Measurements from ENCODE around the gene MBP. TPM values are rescaled to one million over a fixed set of nuclear protein-coding genes. Genes with fewer than 3 reads are reported as not detected.

The MBP gene
- total and polyA plus RNA-seq, 2 experiments from 2014 or later = 18.4 to 22.9 TPM

DNA sequence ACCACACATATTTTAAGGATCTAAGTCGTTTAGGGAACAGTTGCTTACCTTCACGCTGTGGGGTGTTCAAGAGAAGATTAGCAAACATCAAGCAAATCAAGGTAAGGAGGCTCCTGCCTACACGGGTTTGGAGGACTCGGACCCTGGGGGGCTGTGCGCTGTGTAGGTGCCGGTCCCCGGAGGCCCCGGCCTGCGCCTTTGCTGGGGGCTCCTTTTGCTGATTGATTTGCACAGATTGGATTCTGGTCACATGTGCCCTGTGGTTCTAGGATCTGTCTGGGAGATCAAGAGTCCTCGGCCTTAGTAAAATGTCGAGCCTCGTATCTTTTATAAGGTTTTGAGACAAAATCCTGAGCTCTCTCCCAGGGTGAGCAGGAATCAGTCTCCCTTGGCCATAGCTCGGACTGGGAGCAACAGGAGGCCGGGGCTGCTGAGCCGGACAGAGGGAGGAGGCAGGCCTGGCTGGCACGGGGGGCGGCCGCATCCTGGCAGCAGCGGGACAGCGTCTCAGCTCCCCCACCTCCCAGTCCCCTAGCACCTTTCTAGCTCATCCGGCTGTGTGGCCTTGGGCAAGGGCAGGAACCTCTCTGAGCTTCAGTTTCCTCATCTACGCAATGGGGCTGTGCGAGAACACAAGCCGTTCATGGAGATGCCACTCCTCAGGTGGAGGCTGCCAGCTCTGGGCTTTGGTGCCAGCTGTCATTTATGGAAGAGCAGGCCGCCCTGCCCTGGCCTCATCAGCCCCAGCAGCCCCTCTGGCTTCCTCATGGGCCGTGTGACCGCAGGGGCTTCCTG, 147.2 kb downstream of the MBP start (continued):
- no peak for TF ChIP-seq JUNB (IDR thresholded peaks at IDR 0.05; ENCODE audit: unreplicated experiment)
- TF ChIP-seq NANOG (IDR thresholded peaks at IDR 0.05; ENCODE audit: borderline replicate concordance) = no peak

DNA sequence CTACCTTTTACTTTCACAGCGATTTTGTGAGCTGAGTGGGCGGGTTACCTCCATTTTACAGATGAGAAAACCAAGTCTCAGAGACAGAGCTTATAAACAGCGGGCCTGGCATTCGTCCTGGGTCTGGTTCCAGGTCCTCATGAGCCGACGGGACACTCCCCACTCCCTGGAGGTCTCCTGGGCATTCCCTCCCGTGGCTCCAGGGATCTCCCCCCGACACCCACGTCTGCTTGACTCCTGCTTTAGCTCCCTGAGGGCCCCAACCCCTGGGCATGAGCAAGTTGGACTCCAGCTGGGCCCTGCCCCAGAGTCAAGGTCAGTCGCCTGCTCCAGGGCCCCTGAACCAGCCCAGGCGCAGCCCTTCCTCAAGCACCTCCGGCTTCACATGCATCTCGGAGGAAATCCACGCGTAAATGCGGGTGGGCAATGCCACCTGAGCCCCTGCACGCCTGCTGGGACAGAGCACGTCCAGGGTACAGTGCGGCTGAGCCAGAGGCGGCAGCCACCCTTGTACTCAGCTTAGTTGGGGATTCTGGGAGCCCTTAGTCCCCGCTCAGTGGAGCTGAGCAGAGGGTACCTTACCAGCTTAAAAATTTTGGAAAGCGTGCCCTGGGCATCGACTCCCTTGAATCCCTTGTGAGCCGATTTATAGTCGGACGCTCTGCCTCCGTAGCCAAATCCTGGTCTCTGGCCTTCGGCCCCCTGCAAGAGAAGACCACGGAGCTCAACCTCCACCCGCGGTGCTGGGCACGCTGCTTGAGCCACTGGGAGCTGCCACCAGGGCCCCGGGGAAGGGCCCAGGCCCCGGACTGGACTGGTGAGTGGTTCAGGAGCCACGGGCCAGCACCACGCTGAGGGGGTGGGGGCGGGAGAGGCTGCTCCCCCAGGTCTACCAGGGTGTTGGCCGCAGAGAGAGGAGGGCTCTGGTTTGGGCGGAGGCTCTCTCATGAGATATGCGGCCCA, 148.1 kb downstream of the MBP start:
- no peaks in the 10 kb centered on the region for H3K36me3 Mint-ChIP-seq (ENCODE audit: low read depth)
- DNase-seq (ENCODE audit: low spot score) = no peak
- no peak for ATAC-seq

More for the DNA sequence above, 148.1 kb downstream of the MBP start:
- H2AFZ ChIP-seq = no peak overlapping the region
- TF ChIP-seq, protein P1, sequence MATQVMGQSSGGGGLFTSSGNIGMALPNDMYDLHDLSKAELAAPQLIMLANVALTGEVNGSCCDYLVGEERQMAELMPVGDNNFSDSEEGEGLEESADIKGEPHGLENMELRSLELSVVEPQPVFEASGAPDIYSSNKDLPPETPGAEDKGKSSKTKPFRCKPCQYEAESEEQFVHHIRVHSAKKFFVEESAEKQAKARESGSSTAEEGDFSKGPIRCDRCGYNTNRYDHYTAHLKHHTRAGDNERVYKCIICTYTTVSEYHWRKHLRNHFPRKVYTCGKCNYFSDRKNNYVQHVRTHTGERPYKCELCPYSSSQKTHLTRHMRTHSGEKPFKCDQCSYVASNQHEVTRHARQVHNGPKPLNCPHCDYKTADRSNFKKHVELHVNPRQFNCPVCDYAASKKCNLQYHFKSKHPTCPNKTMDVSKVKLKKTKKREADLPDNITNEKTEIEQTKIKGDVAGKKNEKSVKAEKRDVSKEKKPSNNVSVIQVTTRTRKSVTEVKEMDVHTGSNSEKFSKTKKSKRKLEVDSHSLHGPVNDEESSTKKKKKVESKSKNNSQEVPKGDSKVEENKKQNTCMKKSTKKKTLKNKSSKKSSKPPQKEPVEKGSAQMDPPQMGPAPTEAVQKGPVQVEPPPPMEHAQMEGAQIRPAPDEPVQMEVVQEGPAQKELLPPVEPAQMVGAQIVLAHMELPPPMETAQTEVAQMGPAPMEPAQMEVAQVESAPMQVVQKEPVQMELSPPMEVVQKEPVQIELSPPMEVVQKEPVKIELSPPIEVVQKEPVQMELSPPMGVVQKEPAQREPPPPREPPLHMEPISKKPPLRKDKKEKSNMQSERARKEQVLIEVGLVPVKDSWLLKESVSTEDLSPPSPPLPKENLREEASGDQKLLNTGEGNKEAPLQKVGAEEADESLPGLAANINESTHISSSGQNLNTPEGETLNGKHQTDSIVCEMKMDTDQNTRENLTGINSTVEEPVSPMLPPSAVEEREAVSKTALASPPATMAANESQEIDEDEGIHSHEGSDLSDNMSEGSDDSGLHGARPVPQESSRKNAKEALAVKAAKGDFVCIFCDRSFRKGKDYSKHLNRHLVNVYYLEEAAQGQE (IDR thresholded peaks at IDR 0.05; ENCODE audit: unreplicated experiment) = no peak
- TF ChIP-seq NANOG (IDR thresholded peaks at IDR 0.05; ENCODE audit: borderline replicate concordance) (no peak), ZNF331 (CRISPR knock-in tag; IDR thresholded peaks at IDR 0.05; ENCODE audit: low read depth) (no peak), EZH2 (IDR thresholded peaks at IDR 0.05; ENCODE audit: low read depth, unreplicated experiment) (no peak), CREB1 (CRISPR knock-in tag; IDR thresholded peaks at IDR 0.05; ENCODE audit: low read depth) (no peak)
- TF ChIP-seq, protein P2, sequence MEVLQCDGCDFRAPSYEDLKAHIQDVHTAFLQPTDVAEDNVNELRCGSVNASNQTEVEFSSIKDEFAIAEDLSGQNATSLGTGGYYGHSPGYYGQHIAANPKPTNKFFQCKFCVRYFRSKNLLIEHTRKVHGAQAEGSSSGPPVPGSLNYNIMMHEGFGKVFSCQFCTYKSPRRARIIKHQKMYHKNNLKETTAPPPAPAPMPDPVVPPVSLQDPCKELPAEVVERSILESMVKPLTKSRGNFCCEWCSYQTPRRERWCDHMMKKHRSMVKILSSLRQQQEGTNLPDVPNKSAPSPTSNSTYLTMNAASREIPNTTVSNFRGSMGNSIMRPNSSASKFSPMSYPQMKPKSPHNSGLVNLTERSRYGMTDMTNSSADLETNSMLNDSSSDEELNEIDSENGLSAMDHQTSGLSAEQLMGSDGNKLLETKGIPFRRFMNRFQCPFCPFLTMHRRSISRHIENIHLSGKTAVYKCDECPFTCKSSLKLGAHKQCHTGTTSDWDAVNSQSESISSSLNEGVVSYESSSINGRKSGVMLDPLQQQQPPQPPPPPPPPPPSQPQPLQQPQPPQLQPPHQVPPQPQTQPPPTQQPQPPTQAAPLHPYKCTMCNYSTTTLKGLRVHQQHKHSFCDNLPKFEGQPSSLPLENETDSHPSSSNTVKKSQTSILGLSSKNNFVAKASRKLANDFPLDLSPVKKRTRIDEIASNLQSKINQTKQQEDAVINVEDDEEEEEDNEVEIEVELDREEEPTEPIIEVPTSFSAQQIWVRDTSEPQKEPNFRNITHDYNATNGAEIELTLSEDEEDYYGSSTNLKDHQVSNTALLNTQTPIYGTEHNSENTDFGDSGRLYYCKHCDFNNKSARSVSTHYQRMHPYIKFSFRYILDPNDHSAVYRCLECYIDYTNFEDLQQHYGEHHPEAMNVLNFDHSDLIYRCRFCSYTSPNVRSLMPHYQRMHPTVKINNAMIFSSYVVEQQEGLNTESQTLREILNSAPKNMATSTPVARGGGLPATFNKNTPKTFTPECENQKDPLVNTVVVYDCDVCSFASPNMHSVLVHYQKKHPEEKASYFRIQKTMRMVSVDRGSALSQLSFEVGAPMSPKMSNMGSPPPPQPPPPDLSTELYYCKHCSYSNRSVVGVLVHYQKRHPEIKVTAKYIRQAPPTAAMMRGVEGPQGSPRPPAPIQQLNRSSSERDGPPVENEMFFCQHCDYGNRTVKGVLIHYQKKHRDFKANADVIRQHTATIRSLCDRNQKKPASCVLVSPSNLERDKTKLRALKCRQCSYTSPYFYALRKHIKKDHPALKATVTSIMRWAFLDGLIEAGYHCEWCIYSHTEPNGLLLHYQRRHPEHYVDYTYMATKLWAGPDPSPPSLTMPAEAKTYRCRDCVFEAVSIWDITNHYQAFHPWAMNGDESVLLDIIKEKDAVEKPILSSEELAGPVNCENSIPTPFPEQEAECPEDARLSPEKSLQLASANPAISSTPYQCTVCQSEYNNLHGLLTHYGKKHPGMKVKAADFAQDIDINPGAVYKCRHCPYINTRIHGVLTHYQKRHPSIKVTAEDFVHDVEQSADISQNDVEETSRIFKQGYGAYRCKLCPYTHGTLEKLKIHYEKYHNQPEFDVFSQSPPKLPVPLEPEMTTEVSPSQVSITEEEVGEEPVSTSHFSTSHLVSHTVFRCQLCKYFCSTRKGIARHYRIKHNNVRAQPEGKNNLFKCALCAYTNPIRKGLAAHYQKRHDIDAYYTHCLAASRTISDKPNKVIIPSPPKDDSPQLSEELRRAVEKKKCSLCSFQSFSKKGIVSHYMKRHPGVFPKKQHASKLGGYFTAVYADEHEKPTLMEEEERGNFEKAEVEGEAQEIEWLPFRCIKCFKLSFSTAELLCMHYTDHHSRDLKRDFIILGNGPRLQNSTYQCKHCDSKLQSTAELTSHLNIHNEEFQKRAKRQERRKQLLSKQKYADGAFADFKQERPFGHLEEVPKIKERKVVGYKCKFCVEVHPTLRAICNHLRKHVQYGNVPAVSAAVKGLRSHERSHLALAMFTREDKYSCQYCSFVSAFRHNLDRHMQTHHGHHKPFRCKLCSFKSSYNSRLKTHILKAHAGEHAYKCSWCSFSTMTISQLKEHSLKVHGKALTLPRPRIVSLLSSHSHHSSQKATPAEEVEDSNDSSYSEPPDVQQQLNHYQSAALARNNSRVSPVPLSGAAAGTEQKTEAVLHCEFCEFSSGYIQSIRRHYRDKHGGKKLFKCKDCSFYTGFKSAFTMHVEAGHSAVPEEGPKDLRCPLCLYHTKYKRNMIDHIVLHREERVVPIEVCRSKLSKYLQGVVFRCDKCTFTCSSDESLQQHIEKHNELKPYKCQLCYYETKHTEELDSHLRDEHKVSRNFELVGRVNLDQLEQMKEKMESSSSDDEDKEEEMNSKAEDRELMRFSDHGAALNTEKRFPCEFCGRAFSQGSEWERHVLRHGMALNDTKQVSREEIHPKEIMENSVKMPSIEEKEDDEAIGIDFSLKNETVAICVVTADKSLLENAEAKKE (CRISPR knock-in tag; IDR thresholded peaks at IDR 0.05) = no peak
- no peak overlapping the region for H3K27ac ChIP-seq (ENCODE audit: low read depth)
- H3F3A ChIP-seq (replicated peaks; ENCODE audit: low read depth) = no peaks in the 10 kb centered on the region
- no peak overlapping the region for H3K27ac Mint-ChIP-seq
- no peaks in the 10 kb centered on the region for H3K9me2 ChIP-seq (ENCODE audit: insufficient read depth)
- no peaks in the 10 kb centered on the region for H3K9me3 Mint-ChIP-seq
- peaks cover 22% of the 10 kb centered on the region for H3K4me1 ChIP-seq (ENCODE audit: insufficient read depth)
- H3K4me3 ChIP-seq = no peak overlapping the region
- no peak overlapping the region for H3K4me2 ChIP-seq
- H3K4me1 Mint-ChIP-seq = peaks cover 40% of the 10 kb centered on the region
- peaks cover 6% of the 10 kb centered on the region for H3K27me3 Mint-ChIP-seq (ENCODE audit: insufficient read depth, low read depth, poor library complexity)
- H3K36me3 ChIP-seq (ENCODE audit: insufficient read depth) = no peaks in the 10 kb centered on the region
- H4K20me1 ChIP-seq (replicated peaks; ENCODE audit: insufficient read depth) = no peaks in the 10 kb centered on the region
- no peaks in the 10 kb centered on the region for H3K79me2 ChIP-seq (replicated peaks; ENCODE audit: insufficient read depth)
- H3K4me3 Mint-ChIP-seq = no peak overlapping the region
- H3K27me3 ChIP-seq (ENCODE audit: insufficient read depth) = no peaks in the 10 kb centered on the region

Measured in GM23338 (cell line).